SKM-1 treated with dmso at 0.1 percent for 144 hours (cell line): ENCODE data around the gene ST3GAL3.
A peak's percentile ranks its signal among the peaks of the same experiment; 100 is the strongest.

Experiments
- DNase-seq: peaks from one replicate; lab custom pipeline; 2025; ENCODE audit not compliant: unreplicated experiment; lab: John Stamatoyannopoulos, UW

Gene ST3GAL3

GRCh38 chr1:43908858-43909257 is 201.5 kb downstream of the ST3GAL3 start:
- DNase-seq = no peak

- no peak for DNase-seq
Measured at GRCh38 chr1:43910343-43910742, 203.0 kb downstream of the ST3GAL3 start.

- no peak for DNase-seq
Measured at GRCh38 chr1:43912607-43913006, 205.3 kb downstream of the ST3GAL3 start.

- DNase-seq = no peak
Measured at GRCh38 chr1:43913051-43913501, 205.7 kb downstream of the ST3GAL3 start.

GRCh38 chr1:43913666-43914360 is 206.5 kb downstream of the ST3GAL3 start:
- DNase-seq = no peak

GRCh38 chr1:43914576-43915525 is 207.5 kb downstream of the ST3GAL3 start:
- no peak for DNase-seq

GRCh38 chr1:43919906-43920305 is 212.6 kb downstream of the ST3GAL3 start:
- no peak for DNase-seq

- no peak for DNase-seq
Measured at GRCh38 chr1:43921022-43921421, 213.7 kb downstream of the ST3GAL3 start.

- DNase-seq = no peak
Measured at GRCh38 chr1:43924516-43924915, 217.2 kb downstream of the ST3GAL3 start.

- no peak for DNase-seq
Measured at GRCh38 chr1:43925846-43926245, 218.5 kb downstream of the ST3GAL3 start.

GRCh38 chr1:43930168-43930948 is 223.0 kb downstream of the ST3GAL3 start:
- no peak for DNase-seq

- DNase-seq = no peak
Measured at GRCh38 chr1:43930949-43931275, 223.6 kb downstream of the ST3GAL3 start.

GRCh38 chr1:43931711-43932660 is 224.7 kb downstream of the ST3GAL3 start:
- DNase-seq = no peak

GRCh38 chr1:43932786-43933385 is 225.6 kb downstream of the ST3GAL3 start:
- DNase-seq = no peak

- no peak for DNase-seq
Measured at GRCh38 chr1:43933386-43934100, 226.2 kb downstream of the ST3GAL3 start, which contains the start of gene ARTN. Gene ARTN, plus strand, starts transcription at chr1:43933801. Its CDS starts 1,856 bp downstream, at chr1:43935657.

- peak; percentile 44 for DNase-seq
Measured at GRCh38 chr1:43934101-43934985, 227.0 kb downstream of the ST3GAL3 start.

- DNase-seq = no peak
Measured at GRCh38 chr1:43934986-43935324, 227.6 kb downstream of the ST3GAL3 start.

- DNase-seq = no peak
Measured at GRCh38 chr1:43935711-43936427, 228.5 kb downstream of the ST3GAL3 start.
